ENCODE data around the gene ZER1.
"Not testable (repeated sequence)": the region's sequence is repeated elsewhere in the genome, so short reads cannot be mapped to it uniquely, and the experiment has no call there.

Gene ZER1

GRCh38 chr9:128786681-128787601, 15.2 kb upstream of the ZER1 start, which contains the start of gene TBC1D13:
TSS of gene TBC1D13 (plus strand) at chr9:128787253. CDS start at chr9:128787354, 101 bp downstream.
- DNase-seq, result peak; percentile 67

- DNase-seq, result no peak
Measured at GRCh38 chr9:128785427-128785826, 13.7 kb upstream of the ZER1 start.

- no peak for DNase-seq
Measured at GRCh38 chr9:128782669-128783068, 10.9 kb upstream of the ZER1 start.

- no peak for DNase-seq
Measured at GRCh38 chr9:128781187-128782070, 9.7 kb upstream of the ZER1 start.

- not testable (repeated sequence) for DNase-seq
Measured at GRCh38 chr9:128780093-128780492, 8.4 kb upstream of the ZER1 start.

- no peak for DNase-seq
Measured at GRCh38 chr9:128774804-128775203, 3.1 kb upstream of the ZER1 start.

GRCh38 chr9:128773049-128773448, 1.3 kb upstream of the ZER1 start:
- DNase-seq, result no peak

GRCh38 chr9:128771094-128771721, 519 bp downstream of the ZER1 start:
- DNase-seq, result no peak

- no peak for DNase-seq
Measured at GRCh38 chr9:128770286-128771030, 1.3 kb downstream of the ZER1 start.

- DNase-seq, result no peak
Measured at GRCh38 chr9:128768606-128769005, 3.1 kb downstream of the ZER1 start.

GRCh38 chr9:128765499-128765898, 6.2 kb downstream of the ZER1 start:
- DNase-seq, result no peak

- DNase-seq, result no peak
Measured at GRCh38 chr9:128764361-128764760, 7.4 kb downstream of the ZER1 start.

- no peak for DNase-seq
Measured at GRCh38 chr9:128762671-128763449, 8.9 kb downstream of the ZER1 start.

GRCh38 chr9:128757602-128758001, 14.1 kb downstream of the ZER1 start:
- DNase-seq, result no peak

GRCh38 chr9:128753627-128754026, 18.1 kb downstream of the ZER1 start:
- no peak for DNase-seq

GRCh38 chr9:128750926-128751595, 20.7 kb downstream of the ZER1 start:
- no peak for DNase-seq

- no peak for DNase-seq
Measured at GRCh38 chr9:128747241-128747640, 24.5 kb downstream of the ZER1 start.

GRCh38 chr9:128743421-128743820, 28.3 kb downstream of the ZER1 start:
- no peak for DNase-seq

- DNase-seq, result no peak
Measured at GRCh38 chr9:128742401-128742800, 29.3 kb downstream of the ZER1 start.

GRCh38 chr9:128735373-128735772, 36.4 kb downstream of the ZER1 start:
- no peak for DNase-seq

GRCh38 chr9:128733256-128733655, 38.5 kb downstream of the ZER1 start:
- DNase-seq, result peak; percentile 71

Measured in NCI-H1092 (cell line).